Chondrocyte (in vitro differentiated cells): ENCODE results near the gene DNM3. TPM values are rescaled to one million over a fixed set of nuclear protein-coding genes. Genes with fewer than 3 reads are reported as not detected.
A peak's percentile ranks its signal among the peaks of the same experiment; 100 is the strongest.

ENCODE experiments used
- DNase-seq: peaks from one replicate; pipeline ENCODE4 v3.0.0; 2021; ENCODE audit warnings: mixed read lengths, low spot score
- H3K27ac Mint-ChIP-seq: one replicate; pipeline ENCODE4 v1.8.0; 2021; ENCODE audit warnings: mild to moderate bottlenecking, moderate library complexity, mixed read lengths; ENCODE audit not compliant: unreplicated experiment
- H3K27me3 Mint-ChIP-seq: 2 replicates; pipeline ENCODE4 v1.8.0; 2021; ENCODE audit warnings: low read depth, mixed read lengths
- H3K36me3 Mint-ChIP-seq: 2 replicates; pipeline ENCODE4 v1.8.0; 2021; ENCODE audit warnings: low read depth, mixed read lengths
- H3K4me1 Mint-ChIP-seq: 2 replicates; pipeline ENCODE4 v1.8.0; 2021; ENCODE audit warnings: low read depth, mild to moderate bottlenecking, mixed read lengths
- H3K4me3 Mint-ChIP-seq: one replicate; pipeline ENCODE4 v1.8.0; 2021; ENCODE audit warnings: mild to moderate bottlenecking, moderate library complexity, mixed read lengths; ENCODE audit not compliant: unreplicated experiment
- H3K9me3 Mint-ChIP-seq: 2 replicates; pipeline ENCODE4 v1.8.0; 2021; ENCODE audit warnings: low read depth, mixed read lengths
- CTCF ChIP-seq: fragments of 200-600 bp; sonication (generic); IDR thresholded peaks from 2 replicates; pipeline ENCODE4 v1.5.0; 2021; ENCODE audit warnings: antibody characterized with exemption, mild to moderate bottlenecking, moderate library complexity
- total RNA-seq: library from RNA; stranded (reverse); gene quantifications from 3 replicates; pipeline ENCODE4 v1.2.1, GENCODE V29; 2021

Gene DNM3
- total RNA-seq, 1 donor from 2014 or later: 12.4 TPM

- H3K4me1 Mint-ChIP-seq: no peaks in the 10 kb centered on the region
- no peak for DNase-seq
- no peak overlapping the region for H3K27ac Mint-ChIP-seq
- no peaks in the 10 kb centered on the region for H3K36me3 Mint-ChIP-seq
- H3K27me3 Mint-ChIP-seq: no peaks in the 10 kb centered on the region
- peak; percentile 80 for TF ChIP-seq CTCF
- no peak overlapping the region for H3K4me3 Mint-ChIP-seq
- no peaks in the 10 kb centered on the region for H3K9me3 Mint-ChIP-seq
Observed at GRCh38 chr1:171983584-171983983, 142.3 kb downstream of the DNM3 start.

DNA sequence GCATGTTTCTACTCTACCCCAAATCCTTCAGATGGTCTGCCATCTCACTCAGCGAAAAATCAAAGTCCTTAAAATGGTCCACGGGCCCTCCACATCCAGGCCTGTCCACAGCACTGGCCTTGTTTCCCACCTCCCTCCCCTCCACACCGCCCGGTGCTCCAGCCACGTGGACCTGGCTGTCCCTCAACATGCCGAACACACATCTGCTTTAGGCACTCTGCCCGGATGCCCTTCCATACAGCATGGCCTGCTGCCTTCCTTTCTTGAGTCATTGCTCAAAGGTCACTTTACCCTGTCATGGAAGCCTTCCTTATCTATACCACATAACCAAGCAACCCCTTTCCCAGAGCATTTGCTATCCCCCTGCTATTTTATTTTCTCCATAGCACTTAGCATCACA, 143.0 kb downstream of the DNM3 start:
- H3K9me3 Mint-ChIP-seq: no peaks in the 10 kb centered on the region
- H3K27me3 Mint-ChIP-seq: no peaks in the 10 kb centered on the region
- no peak overlapping the region for H3K27ac Mint-ChIP-seq
- no peak for TF ChIP-seq CTCF
- H3K4me1 Mint-ChIP-seq: no peaks in the 10 kb centered on the region
- no peak for DNase-seq
- no peak overlapping the region for H3K4me3 Mint-ChIP-seq
- H3K36me3 Mint-ChIP-seq: no peaks in the 10 kb centered on the region

GRCh38 chr1:171984850-171985485, 143.7 kb downstream of the DNM3 start:
- TF ChIP-seq CTCF: peak; percentile 95
- Mint-ChIP-seq H3K27ac (no peak overlapping the region), H3K36me3 (no peaks in the 10 kb centered on the region), H3K4me1 (no peaks in the 10 kb centered on the region), H3K4me3 (no peak overlapping the region), H3K9me3 (no peaks in the 10 kb centered on the region), H3K27me3 (no peaks in the 10 kb centered on the region)
- DNase-seq: no peak

GRCh38 chr1:171985639-171986038, 144.3 kb downstream of the DNM3 start:
- no peaks in the 10 kb centered on the region for H3K36me3 Mint-ChIP-seq
- no peak for DNase-seq
- no peak overlapping the region for H3K4me3 Mint-ChIP-seq
- no peaks in the 10 kb centered on the region for H3K27me3 Mint-ChIP-seq
- H3K27ac Mint-ChIP-seq: no peak overlapping the region
- peaks cover 1% of the 10 kb centered on the region for H3K4me1 Mint-ChIP-seq
- no peak for TF ChIP-seq CTCF
- H3K9me3 Mint-ChIP-seq: no peaks in the 10 kb centered on the region

DNA sequence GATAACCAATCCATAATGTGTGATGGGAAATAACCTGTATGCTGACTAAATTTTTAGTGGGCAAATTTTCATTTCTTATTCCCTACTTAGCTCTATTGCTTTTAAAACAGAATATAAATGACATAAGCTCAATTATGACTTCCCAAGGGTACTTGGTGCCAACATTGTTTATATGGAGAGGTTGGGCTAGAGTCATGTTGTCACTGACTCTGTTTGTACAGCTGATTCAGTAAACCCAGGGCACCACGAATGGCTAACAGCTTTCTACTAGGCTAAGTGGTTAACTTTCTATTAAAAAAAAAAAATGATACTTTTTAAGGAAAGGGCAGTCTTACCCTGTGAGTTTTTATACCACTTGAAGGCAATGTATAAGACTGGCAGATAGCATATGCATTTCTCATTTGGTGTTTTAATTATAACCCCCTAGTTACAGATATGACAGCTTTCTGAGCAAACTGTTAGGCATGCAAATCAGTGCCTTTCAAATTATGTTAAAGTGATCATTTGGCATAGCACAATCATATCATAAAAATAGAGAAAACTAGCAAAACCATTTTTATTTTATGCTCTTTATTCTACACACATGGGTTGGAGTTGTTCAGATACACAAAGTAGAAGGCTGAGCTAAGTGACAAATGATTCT, 147.1 kb downstream of the DNM3 start:
- DNase-seq: no peak
- H3K4me3 Mint-ChIP-seq: no peak overlapping the region
- no peaks in the 10 kb centered on the region for H3K36me3 Mint-ChIP-seq
- no peak overlapping the region for H3K27ac Mint-ChIP-seq
- H3K4me1 Mint-ChIP-seq: peaks cover 2% of the 10 kb centered on the region
- TF ChIP-seq CTCF: no peak
- H3K9me3 Mint-ChIP-seq: no peaks in the 10 kb centered on the region
- no peaks in the 10 kb centered on the region for H3K27me3 Mint-ChIP-seq
